ENCODE results near the gene MMP11.

DNA sequence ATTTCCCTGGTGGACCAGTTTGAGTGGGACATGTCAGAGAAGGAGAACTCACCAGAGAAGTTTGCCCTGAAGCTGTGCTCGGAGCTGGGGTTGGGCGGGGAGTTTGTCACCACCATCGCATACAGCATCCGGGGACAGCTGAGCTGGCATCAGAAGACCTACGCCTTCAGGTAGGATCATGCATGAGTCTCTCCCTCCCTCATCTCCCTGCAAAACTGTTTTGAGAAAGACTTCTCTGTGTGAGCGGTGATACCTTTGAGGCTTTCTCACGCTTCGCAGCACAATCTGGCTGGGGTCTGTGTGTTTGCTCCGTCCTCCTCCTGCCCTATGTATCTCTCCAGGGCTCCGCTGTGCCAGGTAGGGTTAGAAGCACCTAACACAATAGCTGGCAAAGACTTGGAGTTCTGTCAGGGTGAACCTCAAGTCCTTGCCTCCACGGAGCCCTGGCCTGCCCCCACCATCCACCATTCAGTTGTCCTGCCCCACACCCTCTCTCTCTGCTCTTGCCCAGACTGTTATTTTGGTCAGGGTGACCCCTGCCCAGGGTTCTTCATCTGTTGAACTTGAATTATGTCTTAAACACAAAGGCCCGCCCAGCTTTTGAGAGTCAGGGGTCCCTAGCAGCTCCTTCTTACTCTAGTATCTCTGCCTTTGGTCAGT lies 52.7 kb downstream of the MMP11 start:
- TF ChIP-seq, protein P1, sequence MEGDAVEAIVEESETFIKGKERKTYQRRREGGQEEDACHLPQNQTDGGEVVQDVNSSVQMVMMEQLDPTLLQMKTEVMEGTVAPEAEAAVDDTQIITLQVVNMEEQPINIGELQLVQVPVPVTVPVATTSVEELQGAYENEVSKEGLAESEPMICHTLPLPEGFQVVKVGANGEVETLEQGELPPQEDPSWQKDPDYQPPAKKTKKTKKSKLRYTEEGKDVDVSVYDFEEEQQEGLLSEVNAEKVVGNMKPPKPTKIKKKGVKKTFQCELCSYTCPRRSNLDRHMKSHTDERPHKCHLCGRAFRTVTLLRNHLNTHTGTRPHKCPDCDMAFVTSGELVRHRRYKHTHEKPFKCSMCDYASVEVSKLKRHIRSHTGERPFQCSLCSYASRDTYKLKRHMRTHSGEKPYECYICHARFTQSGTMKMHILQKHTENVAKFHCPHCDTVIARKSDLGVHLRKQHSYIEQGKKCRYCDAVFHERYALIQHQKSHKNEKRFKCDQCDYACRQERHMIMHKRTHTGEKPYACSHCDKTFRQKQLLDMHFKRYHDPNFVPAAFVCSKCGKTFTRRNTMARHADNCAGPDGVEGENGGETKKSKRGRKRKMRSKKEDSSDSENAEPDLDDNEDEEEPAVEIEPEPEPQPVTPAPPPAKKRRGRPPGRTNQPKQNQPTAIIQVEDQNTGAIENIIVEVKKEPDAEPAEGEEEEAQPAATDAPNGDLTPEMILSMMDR (IDR thresholded peaks at IDR 0.05; ENCODE audit: low read depth, low read length, missing input control), result no peak
- TF ChIP-seq NR2F2 (IDR thresholded peaks at IDR 0.05), result no peak
- no peak for TF ChIP-seq TAF1 (conservative IDR thresholded peaks at IDR 0.05)
- TF ChIP-seq YY1 (IDR thresholded peaks at IDR 0.05), result no peak
- no peak for TF ChIP-seq SP1 (IDR thresholded peaks at IDR 0.05)
- TF ChIP-seq, protein P2, sequence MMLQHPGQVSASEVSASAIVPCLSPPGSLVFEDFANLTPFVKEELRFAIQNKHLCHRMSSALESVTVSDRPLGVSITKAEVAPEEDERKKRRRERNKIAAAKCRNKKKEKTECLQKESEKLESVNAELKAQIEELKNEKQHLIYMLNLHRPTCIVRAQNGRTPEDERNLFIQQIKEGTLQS (IDR thresholded peaks at IDR 0.05), result no peak
- no peak for TF ChIP-seq HNF4A (conservative IDR thresholded peaks at IDR 0.05)
- TF ChIP-seq JUND (IDR thresholded peaks at IDR 0.05), result no peak
- TF ChIP-seq, protein P3, sequence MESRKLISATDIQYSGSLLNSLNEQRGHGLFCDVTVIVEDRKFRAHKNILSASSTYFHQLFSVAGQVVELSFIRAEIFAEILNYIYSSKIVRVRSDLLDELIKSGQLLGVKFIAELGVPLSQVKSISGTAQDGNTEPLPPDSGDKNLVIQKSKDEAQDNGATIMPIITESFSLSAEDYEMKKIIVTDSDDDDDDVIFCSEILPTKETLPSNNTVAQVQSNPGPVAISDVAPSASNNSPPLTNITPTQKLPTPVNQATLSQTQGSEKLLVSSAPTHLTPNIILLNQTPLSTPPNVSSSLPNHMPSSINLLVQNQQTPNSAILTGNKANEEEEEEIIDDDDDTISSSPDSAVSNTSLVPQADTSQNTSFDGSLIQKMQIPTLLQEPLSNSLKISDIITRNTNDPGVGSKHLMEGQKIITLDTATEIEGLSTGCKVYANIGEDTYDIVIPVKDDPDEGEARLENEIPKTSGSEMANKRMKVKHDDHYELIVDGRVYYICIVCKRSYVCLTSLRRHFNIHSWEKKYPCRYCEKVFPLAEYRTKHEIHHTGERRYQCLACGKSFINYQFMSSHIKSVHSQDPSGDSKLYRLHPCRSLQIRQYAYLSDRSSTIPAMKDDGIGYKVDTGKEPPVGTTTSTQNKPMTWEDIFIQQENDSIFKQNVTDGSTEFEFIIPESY (IDR thresholded peaks at IDR 0.05), result no peak
- no peak for TF ChIP-seq RAD21 (IDR thresholded peaks at IDR 0.05)
- TF ChIP-seq FOXA1 (IDR thresholded peaks at IDR 0.05), result no peak
- TF ChIP-seq EGR1 (IDR thresholded peaks at IDR 0.05; ENCODE audit: low read depth in 2 of 2), result no peak
- TF ChIP-seq, protein P4, sequence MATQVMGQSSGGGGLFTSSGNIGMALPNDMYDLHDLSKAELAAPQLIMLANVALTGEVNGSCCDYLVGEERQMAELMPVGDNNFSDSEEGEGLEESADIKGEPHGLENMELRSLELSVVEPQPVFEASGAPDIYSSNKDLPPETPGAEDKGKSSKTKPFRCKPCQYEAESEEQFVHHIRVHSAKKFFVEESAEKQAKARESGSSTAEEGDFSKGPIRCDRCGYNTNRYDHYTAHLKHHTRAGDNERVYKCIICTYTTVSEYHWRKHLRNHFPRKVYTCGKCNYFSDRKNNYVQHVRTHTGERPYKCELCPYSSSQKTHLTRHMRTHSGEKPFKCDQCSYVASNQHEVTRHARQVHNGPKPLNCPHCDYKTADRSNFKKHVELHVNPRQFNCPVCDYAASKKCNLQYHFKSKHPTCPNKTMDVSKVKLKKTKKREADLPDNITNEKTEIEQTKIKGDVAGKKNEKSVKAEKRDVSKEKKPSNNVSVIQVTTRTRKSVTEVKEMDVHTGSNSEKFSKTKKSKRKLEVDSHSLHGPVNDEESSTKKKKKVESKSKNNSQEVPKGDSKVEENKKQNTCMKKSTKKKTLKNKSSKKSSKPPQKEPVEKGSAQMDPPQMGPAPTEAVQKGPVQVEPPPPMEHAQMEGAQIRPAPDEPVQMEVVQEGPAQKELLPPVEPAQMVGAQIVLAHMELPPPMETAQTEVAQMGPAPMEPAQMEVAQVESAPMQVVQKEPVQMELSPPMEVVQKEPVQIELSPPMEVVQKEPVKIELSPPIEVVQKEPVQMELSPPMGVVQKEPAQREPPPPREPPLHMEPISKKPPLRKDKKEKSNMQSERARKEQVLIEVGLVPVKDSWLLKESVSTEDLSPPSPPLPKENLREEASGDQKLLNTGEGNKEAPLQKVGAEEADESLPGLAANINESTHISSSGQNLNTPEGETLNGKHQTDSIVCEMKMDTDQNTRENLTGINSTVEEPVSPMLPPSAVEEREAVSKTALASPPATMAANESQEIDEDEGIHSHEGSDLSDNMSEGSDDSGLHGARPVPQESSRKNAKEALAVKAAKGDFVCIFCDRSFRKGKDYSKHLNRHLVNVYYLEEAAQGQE (IDR thresholded peaks at IDR 0.05), result no peak
- no peak for TF ChIP-seq RXRA (IDR thresholded peaks at IDR 0.05)

All from liver (tissue), 3 donors.